ENCODE results near the gene HTT-AS. TPM values are rescaled to one million over a fixed set of nuclear protein-coding genes. Genes with fewer than 3 reads are reported as not detected.
A peak's percentile ranks its signal among the peaks of the same experiment; 100 is the strongest.

HTT-AS gene
- not detected for total RNA-seq

GRCh38 chr4:3074078-3074845 is at the start of gene HTT-AS, which contains the start of gene HTT:
HTT-AS (minus strand) TSS chr4:3074538.
HTT (plus strand) TSS chr4:3074681; CDS start chr4:3074826, 145 bp downstream.
- ATAC-seq (peak; percentile 88), DNase-seq (peak; percentile 96 to 98 (median 98))
- H3K36me3 ChIP-seq (replicated peaks in 1 of 2; ENCODE audit: insufficient read depth in 1 of 2, low read depth in 2 of 2), result no peaks in the 10 kb centered on the region
- H3K4me3 ChIP-seq, result peak within 1 kb of the TSS; percentile 65 to 79
- peak within 1 kb of the TSS; percentile 79 to 92 (median 88) for H3K27ac ChIP-seq
- WGBS, 2 donors, result 0 to 1% methylated on average over 13 to 55 of the region's 81 CpGs
- H3K9me3 ChIP-seq, result no peaks in the 10 kb centered on the region
- TF ChIP-seq, protein P1, sequence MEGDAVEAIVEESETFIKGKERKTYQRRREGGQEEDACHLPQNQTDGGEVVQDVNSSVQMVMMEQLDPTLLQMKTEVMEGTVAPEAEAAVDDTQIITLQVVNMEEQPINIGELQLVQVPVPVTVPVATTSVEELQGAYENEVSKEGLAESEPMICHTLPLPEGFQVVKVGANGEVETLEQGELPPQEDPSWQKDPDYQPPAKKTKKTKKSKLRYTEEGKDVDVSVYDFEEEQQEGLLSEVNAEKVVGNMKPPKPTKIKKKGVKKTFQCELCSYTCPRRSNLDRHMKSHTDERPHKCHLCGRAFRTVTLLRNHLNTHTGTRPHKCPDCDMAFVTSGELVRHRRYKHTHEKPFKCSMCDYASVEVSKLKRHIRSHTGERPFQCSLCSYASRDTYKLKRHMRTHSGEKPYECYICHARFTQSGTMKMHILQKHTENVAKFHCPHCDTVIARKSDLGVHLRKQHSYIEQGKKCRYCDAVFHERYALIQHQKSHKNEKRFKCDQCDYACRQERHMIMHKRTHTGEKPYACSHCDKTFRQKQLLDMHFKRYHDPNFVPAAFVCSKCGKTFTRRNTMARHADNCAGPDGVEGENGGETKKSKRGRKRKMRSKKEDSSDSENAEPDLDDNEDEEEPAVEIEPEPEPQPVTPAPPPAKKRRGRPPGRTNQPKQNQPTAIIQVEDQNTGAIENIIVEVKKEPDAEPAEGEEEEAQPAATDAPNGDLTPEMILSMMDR (IDR thresholded peaks at IDR 0.05), result peak in 4 of 7 experiments; percentile 27 to 41 (median 34)
- TF ChIP-seq POLR2A (IDR thresholded peaks at IDR 0.05), result peak; percentile 58 to 83 (median 78)
- peaks cover 26% of the 10 kb centered on the region for H3K4me1 ChIP-seq
- intact Hi-C loops (cut with DNase I), result no loop called here
- H3K27me3 ChIP-seq, result no peaks in the 10 kb centered on the region

DNA sequence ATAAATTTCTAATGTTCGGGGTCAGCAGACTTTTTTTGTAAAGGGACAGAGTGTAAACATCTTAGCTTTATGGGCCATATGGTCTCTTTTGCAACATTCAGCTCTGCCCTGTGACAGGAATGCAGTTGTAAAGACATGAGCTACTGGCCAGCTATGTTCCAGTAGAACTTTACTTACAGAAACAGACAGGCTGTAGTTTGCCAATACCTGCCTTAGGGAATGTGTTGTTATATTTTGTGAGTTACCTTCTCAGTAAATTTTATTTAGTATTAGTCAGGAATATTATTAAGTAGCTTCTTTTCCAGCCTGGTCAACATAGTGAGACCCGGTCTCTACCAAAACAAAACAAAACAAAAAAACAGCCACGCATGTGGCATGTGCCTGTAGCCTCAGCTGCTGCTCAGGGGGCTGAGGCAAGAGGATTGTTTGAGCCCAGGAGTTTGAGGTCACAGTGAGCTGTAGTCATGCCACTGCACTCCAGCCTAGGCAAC is 48.9 kb upstream of the HTT-AS start:
- Histone ChIP-seq H3K9me3 (no peaks in the 10 kb centered on the region), H3K27ac (peak overlapping the region in 1 of 4 donors; percentile 24), H3K4me3 (no peak overlapping the region), H3K27me3 (no peaks in the 10 kb centered on the region), H3K36me3 (replicated peaks in 1 of 2; ENCODE audit: insufficient read depth in 1 of 2, low read depth in 2 of 2) (peaks cover 0 to 21% of the 10 kb centered on the region in 2 donors), H3K4me1 (peaks cover 16% of the 10 kb centered on the region)
- DNase-seq, result no peak
- ATAC-seq, result peak; percentile 38
- TF ChIP-seq, protein P1 (IDR thresholded peaks at IDR 0.05), result no peak
- TF ChIP-seq POLR2A (IDR thresholded peaks at IDR 0.05), result no peak
- 37 to 48% methylated on average over 3 of the region's 3 CpGs for WGBS, 2 donors
- intact Hi-C loops (cut with DNase I), result no loop called here

- H3K36me3 ChIP-seq (replicated peaks in 1 of 2; ENCODE audit: insufficient read depth in 1 of 2, low read depth in 2 of 2), result peaks cover 0 to 16% of the 10 kb centered on the region in 2 donors
- intact Hi-C loops (cut with DNase I), result no loop called here
- ATAC-seq (peak; percentile 48), DNase-seq (no peak)
- H3K4me3 ChIP-seq, result no peak overlapping the region
- H3K27me3 ChIP-seq, result no peaks in the 10 kb centered on the region
- peak overlapping the region in 1 of 4 donors; percentile 27 for H3K27ac ChIP-seq
- 61 to 73% methylated on average over 8 to 9 of the region's 9 CpGs for WGBS, 2 donors
- TF ChIP-seq POLR2A (IDR thresholded peaks at IDR 0.05), result no peak
- TF ChIP-seq, protein P1 (IDR thresholded peaks at IDR 0.05), result no peak
- peaks cover 16% of the 10 kb centered on the region for H3K4me1 ChIP-seq
- no peaks in the 10 kb centered on the region for H3K9me3 ChIP-seq
Measured at GRCh38 chr4:3122081-3122563, 47.8 kb upstream of the HTT-AS start.

GRCh38 chr4:3121596-3121995 is 47.3 kb upstream of the HTT-AS start:
- peaks cover 16% of the 10 kb centered on the region for H3K4me1 ChIP-seq
- DNase-seq (no peak), ATAC-seq (no peak)
- H3K36me3 ChIP-seq (replicated peaks in 1 of 2; ENCODE audit: insufficient read depth in 1 of 2, low read depth in 2 of 2), result peaks cover 0 to 14% of the 10 kb centered on the region in 2 donors
- peak overlapping the region in 1 of 4 donors; percentile 27 for H3K27ac ChIP-seq
- no peak overlapping the region for H3K4me3 ChIP-seq
- no peaks in the 10 kb centered on the region for H3K9me3 ChIP-seq
- WGBS, 2 donors, result 89 to 97% methylated on average over 2 of the region's 2 CpGs
- no peaks in the 10 kb centered on the region for H3K27me3 ChIP-seq
- TF ChIP-seq, protein P1 (IDR thresholded peaks at IDR 0.05), result no peak
- TF ChIP-seq POLR2A (IDR thresholded peaks at IDR 0.05), result no peak
- intact Hi-C loops (cut with DNase I), result no loop called here

All from body of pancreas (tissue), 4 donors.